SK-N-SH treated with all-trans-retinoic acid at 6 μM for 48 hours (cell line): Measurements from ENCODE around the gene CASQ2.

ENCODE experiments used
- ATAC-seq: fragments of 200-7000 bp; cut with Tn5 transposase; 3 replicates; pipeline ENCODE4 v1.9.1; 2020; ENCODE audit warnings: mild to moderate bottlenecking, moderate library complexity
- ARNTL ChIP-seq: fragments of 450-650 bp; formaldehyde crosslinking; IDR thresholded peaks from 2 replicates; pipeline ENCODE4 v1.5.0; 2020; ENCODE audit warnings: low read depth, mild to moderate bottlenecking, moderate library complexity, borderline replicate concordance
- BACH2 ChIP-seq: fragments of 250-450 bp; sonication (Bioruptor Pico); IDR thresholded peaks from 2 replicates; pipeline ENCODE4 v1.9.0; 2021; ENCODE audit warnings: mild to moderate bottlenecking, borderline replicate concordance
- CREB5 ChIP-seq: fragments of 250-450 bp; sonication (Bioruptor Pico); IDR thresholded peaks from 2 replicates; pipeline ENCODE4 v1.5.1; 2020; ENCODE audit warnings: low read depth, mild to moderate bottlenecking, moderate library complexity
- CSDC2 ChIP-seq: fragments of 250-450 bp; sonication (Bioruptor Pico); IDR thresholded peaks from 2 replicates; pipeline ENCODE4 v1.5.0; 2020; ENCODE audit warnings: mild to moderate bottlenecking, moderate library complexity
- CSRNP3 ChIP-seq: fragments of 250-450 bp; sonication (Bioruptor Pico); IDR thresholded peaks from 2 replicates; pipeline ENCODE4 v1.5.1; 2021; ENCODE audit warnings: mild to moderate bottlenecking, moderate library complexity
- ESRRG ChIP-seq: fragments of 250-450 bp; sonication (Bioruptor Pico); IDR thresholded peaks from 2 replicates; pipeline ENCODE4 v1.6.1; 2021; ENCODE audit warnings: mild to moderate bottlenecking
- GLIS3 ChIP-seq: fragments of 250-450 bp; sonication (Bioruptor Pico); IDR thresholded peaks from 2 replicates; pipeline ENCODE4 v1.5.0; 2020; ENCODE audit warnings: mild to moderate bottlenecking, moderate library complexity
- ISL1 ChIP-seq: fragments of 250-450 bp; sonication (Bioruptor Pico); IDR thresholded peaks from 2 replicates; pipeline ENCODE4 v2.1.2; 2022; ENCODE audit warnings: mild to moderate bottlenecking, moderate library complexity
- OSR1 ChIP-seq: fragments of 250-450 bp; sonication (Bioruptor Pico); IDR thresholded peaks from 2 replicates; pipeline ENCODE4 v1.8.0; 2022; ENCODE audit warnings: moderate library complexity, mild to moderate bottlenecking, inconsistent platforms
- PATZ1 ChIP-seq: fragments of 250-450 bp; sonication (Bioruptor Pico); IDR thresholded peaks from 2 replicates; pipeline ENCODE4 v1.8.0; 2020; ENCODE audit warnings: mild to moderate bottlenecking, moderate library complexity, borderline replicate concordance
- POU6F1 ChIP-seq: fragments of 250-450 bp; sonication (Bioruptor Pico); IDR thresholded peaks from 2 replicates; pipeline ENCODE4 v1.8.0; 2021; ENCODE audit warnings: low read depth, mild to moderate bottlenecking, moderate library complexity, borderline replicate concordance
- PPARA ChIP-seq: fragments of 250-450 bp; sonication (Bioruptor Pico); IDR thresholded peaks from 2 replicates; pipeline ENCODE4 v1.5.0; 2020; ENCODE audit warnings: mild to moderate bottlenecking, borderline replicate concordance
- RARB ChIP-seq: fragments of 250-450 bp; sonication (Bioruptor Pico); IDR thresholded peaks from 2 replicates; pipeline ENCODE4 v1.8.0; 2021; ENCODE audit warnings: mild to moderate bottlenecking, moderate library complexity
- SNAI2 ChIP-seq: fragments of 250-450 bp; sonication (Bioruptor Pico); IDR thresholded peaks from 2 replicates; pipeline ENCODE4 v1.5.0; 2020; ENCODE audit warnings: mild to moderate bottlenecking, moderate library complexity
- TCF4 ChIP-seq: fragments of 250-450 bp; sonication (Bioruptor Pico); IDR thresholded peaks from 2 replicates; pipeline ENCODE4 v1.8.0; 2021; ENCODE audit warnings: mild to moderate bottlenecking, moderate library complexity, borderline replicate concordance
- TOX ChIP-seq: fragments of 250-450 bp; sonication (Bioruptor Pico); IDR thresholded peaks from 2 replicates; pipeline ENCODE4 v1.8.0; 2021; ENCODE audit warnings: mild to moderate bottlenecking, moderate library complexity, borderline replicate concordance
- ZC3H10 ChIP-seq: fragments of 250-450 bp; sonication (Bioruptor Pico); IDR thresholded peaks from 2 replicates; pipeline ENCODE4 v1.5.1; 2021; ENCODE audit warnings: mild to moderate bottlenecking, moderate library complexity
- ZFP3 ChIP-seq: fragments of 250-450 bp; sonication (Bioruptor Pico); IDR thresholded peaks from 2 replicates; pipeline ENCODE4 v1.5.0; 2020; ENCODE audit warnings: mild to moderate bottlenecking, moderate library complexity
- ZFP30 ChIP-seq: fragments of 450-650 bp; formaldehyde crosslinking; IDR thresholded peaks from 2 replicates; pipeline ENCODE4 v1.5.0; 2022; ENCODE audit warnings: mild to moderate bottlenecking, moderate library complexity
- ZNF565 ChIP-seq: fragments of 450-650 bp; formaldehyde crosslinking; conservative IDR thresholded peaks from 2 replicates; pipeline ENCODE4 v1.5.0; 2020; ENCODE audit warnings: low read depth, mild to moderate bottlenecking, moderate library complexity
- ZNF70 ChIP-seq: fragments of 450-650 bp; formaldehyde crosslinking; IDR thresholded peaks from 2 replicates; pipeline ENCODE4 v1.5.0; 2020; ENCODE audit warnings: mild to moderate bottlenecking, moderate library complexity
- ZNF8 ChIP-seq: fragments of 450-650 bp; formaldehyde crosslinking; IDR thresholded peaks from 2 replicates; pipeline ENCODE4 v1.5.0; 2020; ENCODE audit warnings: mild to moderate bottlenecking, moderate library complexity

Gene CASQ2

GRCh38 chr1:115685029-115685705 lies 83.3 kb downstream of the CASQ2 start:
- no peak for ATAC-seq
- TF ChIP-seq ZNF8 (CRISPR knock-in tag) (no peak), GLIS3 (CRISPR knock-in tag) (no peak), CREB5 (CRISPR knock-in tag) (no peak), ISL1 (no peak)

- no peak for ATAC-seq
- TF ChIP-seq ZNF565 (no peak), CREB5 (CRISPR knock-in tag) (no peak), ZFP3 (CRISPR knock-in tag) (no peak), RARB (CRISPR knock-in tag) (no peak), TCF4 (CRISPR knock-in tag) (no peak), ISL1 (no peak), ZNF70 (no peak), GLIS3 (CRISPR knock-in tag) (no peak), ARNTL (CRISPR knock-in tag) (no peak), ZC3H10 (CRISPR knock-in tag) (no peak), OSR1 (no peak), CSDC2 (CRISPR knock-in tag) (no peak), CSRNP3 (CRISPR knock-in tag) (no peak)
Measured at GRCh38 chr1:115682792-115683191, 85.7 kb downstream of the CASQ2 start.

- no peak for ATAC-seq
- no peak for TF ChIP-seq PPARA (CRISPR knock-in tag)
- no peak for TF ChIP-seq ESRRG
- TF ChIP-seq PATZ1 (CRISPR knock-in tag), result no peak
- TF ChIP-seq BACH2 (CRISPR knock-in tag), result no peak
- TF ChIP-seq ISL1, result no peak
Measured at GRCh38 chr1:115680730-115681111, 87.8 kb downstream of the CASQ2 start.

GRCh38 chr1:115679141-115679611 lies 89.3 kb downstream of the CASQ2 start:
- peak; percentile 99 for ATAC-seq
- TF ChIP-seq ESRRG (no peak), ZC3H10 (CRISPR knock-in tag) (no peak), OSR1 (no peak), ARNTL (CRISPR knock-in tag) (no peak), PPARA (CRISPR knock-in tag) (no peak), POU6F1 (CRISPR knock-in tag) (no peak), GLIS3 (CRISPR knock-in tag) (no peak), TCF4 (CRISPR knock-in tag) (no peak), TOX (no peak), ZFP3 (CRISPR knock-in tag) (no peak), BACH2 (CRISPR knock-in tag) (no peak), PATZ1 (CRISPR knock-in tag) (no peak), CSDC2 (CRISPR knock-in tag) (no peak), ISL1 (no peak), RARB (CRISPR knock-in tag) (no peak), CREB5 (CRISPR knock-in tag) (no peak), SNAI2 (CRISPR knock-in tag) (no peak), ZFP30 (no peak), ZNF565 (no peak)
